Activated T-cell treated with anti-CD3 and anti-CD28 coated beads for 1 hour (primary cell): Measurements from ENCODE around the gene P4HA3.
"Not testable (repeated sequence)": the region's sequence is repeated elsewhere in the genome, so short reads cannot be mapped to it uniquely, and the experiment has no call there.

ENCODE experiments used
- DNase-seq: peaks from one replicate; pipeline ENCODE4 v3.0.0-alpha.2; 2020; ENCODE audit warnings: low read depth

The P4HA3 gene

GRCh38 chr11:74311352-74311926 is at the start of gene P4HA3:
P4HA3 (minus strand) TSS chr11:74311640; CDS start chr11:74311611, 29 bp downstream.
- DNase-seq = peak; percentile 25

DNA sequence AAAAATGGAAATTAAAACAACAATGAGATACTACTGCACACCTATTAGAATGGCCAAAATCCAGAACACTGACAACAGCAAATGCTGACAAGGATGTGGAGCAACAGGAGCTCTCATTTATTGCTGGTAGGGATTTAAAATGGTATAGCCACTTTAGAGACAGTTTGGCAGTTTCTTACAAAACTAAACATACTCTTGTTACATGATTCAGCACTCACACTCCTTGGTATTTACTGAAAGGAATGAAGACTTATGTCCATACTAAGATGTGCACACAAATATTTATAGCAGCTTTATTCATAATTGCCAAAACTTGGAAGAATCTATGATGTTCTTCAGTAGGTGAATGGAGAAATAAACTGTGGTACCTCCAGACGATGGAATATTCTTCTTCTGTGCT is 46.0 kb upstream of the P4HA3 start:
- DNase-seq = no peak

GRCh38 chr11:74355626-74356025 is 44.2 kb upstream of the P4HA3 start:
- no peak for DNase-seq

GRCh38 chr11:74354036-74354435 is 42.6 kb upstream of the P4HA3 start:
- DNase-seq = no peak

DNA sequence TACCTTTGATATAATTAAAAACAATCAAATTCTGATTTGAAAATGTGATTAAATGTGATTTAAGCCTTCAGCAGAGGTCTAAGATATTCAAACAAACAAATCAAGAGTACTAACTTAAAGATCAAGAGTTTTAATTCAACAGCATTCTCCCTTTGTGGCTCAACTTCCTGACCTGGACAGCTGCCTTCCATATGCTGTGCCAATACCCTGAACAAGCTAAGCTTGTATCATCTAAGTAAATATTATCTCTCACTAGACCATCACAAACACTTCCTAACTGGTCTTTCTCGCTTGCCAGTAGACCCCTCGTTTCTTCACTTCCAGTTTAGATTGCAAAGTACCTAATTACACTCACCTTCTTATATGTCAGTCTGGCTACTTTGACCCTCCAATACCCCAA is 35.9 kb upstream of the P4HA3 start:
- no peak for DNase-seq

DNA sequence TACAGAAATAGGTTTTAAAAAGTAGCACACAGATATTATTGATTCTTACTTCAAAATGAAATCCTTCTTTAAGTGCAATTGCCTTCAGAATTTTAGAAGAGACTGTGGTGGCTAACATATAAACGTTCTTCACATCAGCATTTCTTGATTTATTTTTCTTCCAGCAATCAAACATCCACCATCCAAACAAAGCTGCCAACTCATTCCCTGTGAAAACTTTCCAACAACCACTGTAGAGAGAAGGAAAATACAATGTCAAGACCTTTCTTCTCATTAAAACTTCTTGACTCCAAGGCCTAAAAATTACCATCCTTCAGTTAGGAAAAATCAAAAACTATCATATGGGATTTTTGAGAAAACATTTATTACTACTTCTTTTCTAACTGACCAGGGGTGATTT is 34.0 kb upstream of the P4HA3 start:
- DNase-seq = no peak

DNA sequence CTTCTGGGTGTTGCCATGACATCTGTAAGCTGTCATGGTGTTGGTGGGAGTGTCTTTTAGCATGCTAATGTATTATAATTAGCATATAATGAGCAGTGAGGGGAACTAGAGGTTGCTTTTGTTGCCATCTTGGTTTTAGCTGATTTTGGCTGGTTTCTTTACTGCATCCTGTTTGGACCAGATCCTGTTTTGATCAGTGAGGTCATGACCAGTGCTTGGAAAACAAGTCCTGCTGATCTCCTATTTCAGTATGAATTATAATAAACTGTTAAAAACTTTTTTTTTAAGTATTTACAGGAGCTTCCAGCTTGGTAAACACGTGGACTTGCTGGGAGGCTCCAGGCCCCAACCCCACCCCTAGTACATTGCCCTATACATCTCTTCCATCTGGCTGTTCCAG is 30.5 kb upstream of the P4HA3 start:
- DNase-seq = no peak

DNA sequence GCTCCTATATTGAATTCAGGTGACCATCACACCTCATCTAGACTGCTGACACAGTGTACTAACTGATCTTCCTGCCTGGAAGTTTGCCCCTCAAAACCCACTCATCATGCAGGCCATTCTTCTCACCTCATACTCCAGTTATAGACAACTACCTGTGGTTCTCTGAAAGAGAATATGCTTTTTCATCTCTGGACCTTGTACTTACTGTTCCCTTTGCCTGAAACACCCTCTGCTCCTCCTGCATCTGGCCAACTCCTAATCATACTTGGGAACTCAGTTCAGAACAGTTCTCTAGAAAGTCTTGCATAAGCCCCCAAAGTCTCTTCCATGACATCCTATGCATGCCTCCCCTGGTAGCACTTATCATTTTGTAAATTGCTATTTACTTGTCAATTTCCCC is 28.2 kb upstream of the P4HA3 start:
- no peak for DNase-seq

DNA sequence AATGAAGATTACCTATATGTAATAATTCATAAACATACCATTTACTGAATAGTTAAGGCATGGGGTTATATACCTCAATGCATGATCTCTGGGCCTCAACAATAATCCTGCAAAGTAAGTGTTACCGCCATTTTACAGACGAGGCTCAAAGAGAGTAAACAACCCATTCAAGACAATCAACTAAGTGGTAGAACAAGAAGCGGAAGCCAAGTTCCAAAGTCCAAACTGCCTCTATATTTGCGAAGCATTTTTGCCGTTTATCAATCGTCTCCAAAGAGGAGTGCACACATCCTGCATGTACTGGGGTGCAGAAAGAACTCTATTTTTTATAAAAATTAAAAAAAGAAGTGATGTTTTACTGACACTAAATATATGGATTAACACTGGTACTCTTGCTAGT is 27.5 kb upstream of the P4HA3 start:
- no peak for DNase-seq

DNA sequence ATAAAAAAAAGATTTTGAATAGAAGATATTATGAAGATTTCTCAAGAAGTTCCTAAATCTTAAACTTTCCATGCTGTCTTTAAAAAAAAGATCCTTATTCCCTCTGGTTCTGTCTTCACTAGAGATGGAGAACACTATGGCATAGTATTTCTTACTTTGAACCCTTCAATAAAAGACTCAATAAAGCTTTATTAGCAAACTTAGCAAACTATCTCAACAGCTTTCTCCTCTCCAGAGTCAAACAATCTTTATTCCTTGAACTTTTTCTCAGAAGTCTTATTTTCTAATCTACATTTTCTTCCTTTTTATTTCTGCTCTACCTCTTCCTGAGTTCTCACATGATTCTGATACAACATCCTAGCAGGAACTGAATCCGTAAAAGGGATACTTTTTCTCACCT is 21.8 kb upstream of the P4HA3 start:
- DNase-seq = no peak

GRCh38 chr11:74332291-74332690 is 20.9 kb upstream of the P4HA3 start:
- no peak for DNase-seq

DNA sequence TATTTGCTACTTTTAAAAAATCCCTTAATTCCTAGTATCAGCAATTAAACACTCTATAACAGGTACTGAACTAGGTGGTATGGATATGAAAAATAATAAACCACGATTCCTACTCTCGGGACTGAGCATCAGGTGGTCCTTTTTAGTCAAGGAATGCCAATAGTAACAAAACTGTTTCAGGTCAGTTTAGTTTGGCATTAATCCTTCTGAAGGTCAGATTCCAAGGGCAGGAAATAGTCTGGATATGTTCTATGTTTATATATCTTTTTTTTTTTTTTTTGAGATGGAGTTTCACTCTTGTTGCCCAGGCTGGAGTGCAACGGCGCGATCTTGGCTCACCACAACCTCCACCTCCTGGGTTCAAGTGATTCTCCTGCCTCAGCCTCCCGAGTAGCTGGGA is 19.6 kb upstream of the P4HA3 start:
- DNase-seq = not testable (repeated sequence)

DNA sequence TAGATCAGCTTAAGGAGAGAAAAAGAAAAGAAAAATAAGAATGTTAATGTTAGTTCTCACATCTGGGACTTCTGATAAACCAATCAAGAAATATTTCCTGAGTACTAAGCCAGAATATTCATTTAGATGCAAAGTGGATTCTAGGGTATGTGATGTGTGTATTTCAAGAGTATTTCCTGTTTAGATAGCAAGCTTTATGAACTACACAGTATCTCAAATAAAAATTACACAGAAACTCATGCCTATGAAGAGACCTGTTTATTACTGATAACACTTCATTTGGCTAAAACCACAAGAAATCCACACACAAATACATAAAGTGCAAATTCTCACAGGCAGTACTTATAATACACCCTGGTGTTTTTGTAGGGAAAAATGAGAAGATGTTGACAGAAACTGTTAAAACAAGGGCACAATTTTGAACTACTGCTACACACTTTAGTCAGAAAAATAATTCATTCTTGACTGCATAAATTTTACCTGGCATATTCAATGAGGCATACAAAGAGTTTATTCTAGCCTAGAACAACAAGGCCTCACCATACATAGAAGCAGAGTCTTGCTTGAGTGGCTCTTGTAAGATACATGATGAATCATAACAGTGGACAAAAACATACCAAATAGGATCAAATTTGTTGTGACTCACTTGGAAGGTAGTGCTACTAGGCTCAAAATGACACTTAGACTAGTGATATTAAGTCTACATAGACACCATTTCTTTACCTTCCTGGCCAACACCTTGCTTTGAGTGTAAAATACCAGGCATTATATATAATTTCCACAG is 18.8 kb upstream of the P4HA3 start:
- DNase-seq = no peak

DNA sequence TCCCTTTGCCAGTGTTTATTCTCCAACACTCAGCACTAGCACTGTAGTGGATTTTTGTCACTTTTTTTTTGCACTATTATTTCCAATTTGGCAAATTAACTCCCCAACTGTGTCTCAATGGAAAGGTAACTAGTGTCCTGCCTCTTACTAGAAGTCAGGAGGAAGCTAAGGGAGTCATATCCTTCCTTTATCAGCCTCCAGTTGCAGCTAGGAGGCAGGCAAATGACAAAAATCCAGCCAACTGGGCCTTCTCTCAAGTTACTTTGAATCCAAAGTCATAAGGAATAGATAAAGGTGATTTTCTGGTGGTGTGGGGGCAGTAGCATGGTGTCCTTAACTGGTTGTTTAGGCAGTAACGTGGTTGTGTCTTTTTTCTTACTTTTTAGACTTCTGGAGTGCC is 15.6 kb upstream of the P4HA3 start:
- no peak for DNase-seq

- DNase-seq = no peak
Measured at GRCh38 chr11:74326665-74327064, 15.2 kb upstream of the P4HA3 start.

DNA sequence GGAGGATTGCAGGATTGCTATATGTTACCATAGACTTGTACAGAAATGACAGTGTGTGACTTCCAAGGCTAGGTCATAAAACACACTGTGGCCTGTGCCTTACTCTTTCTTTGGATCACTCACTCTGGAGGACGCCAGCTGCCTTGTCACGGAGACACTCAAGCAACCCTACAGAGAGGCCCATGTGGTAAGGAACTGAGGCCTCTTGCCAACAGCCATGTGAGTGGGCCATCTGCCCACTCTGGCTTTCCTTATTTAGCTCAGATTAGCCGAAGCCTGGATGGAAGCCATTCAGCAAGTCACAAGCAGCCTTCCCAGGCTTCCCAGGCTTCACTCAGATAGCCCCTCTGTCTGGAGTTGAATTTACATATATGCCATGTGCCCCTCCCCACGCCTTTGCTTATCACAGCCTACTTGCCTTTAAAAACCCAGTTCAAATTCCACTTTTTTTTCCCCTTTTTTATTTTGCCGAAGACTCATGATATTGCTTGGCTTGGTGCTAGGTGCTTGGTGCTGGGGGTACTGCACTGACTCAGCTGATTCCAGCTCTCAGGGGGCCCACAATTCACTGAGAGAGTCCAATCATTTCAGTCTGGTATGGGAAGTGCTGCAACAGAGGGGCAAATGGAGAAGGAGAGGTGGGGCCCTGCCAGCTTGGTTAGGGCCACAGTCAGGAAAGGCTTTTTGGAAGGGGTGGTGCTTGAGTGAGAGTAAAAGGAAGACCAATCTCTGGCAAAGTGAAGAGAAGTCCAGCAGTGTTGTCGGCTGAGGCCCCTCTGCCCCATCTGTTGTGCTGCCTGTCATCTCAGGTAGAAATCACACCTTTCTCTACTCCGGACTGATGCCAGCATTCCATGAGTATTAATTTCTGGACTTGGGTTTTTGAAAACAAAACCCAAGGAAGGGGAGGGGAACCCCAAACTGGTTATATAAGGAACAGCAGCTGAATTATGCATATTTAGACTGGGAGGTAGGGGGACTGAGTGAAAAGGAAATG is 14.5 kb upstream of the P4HA3 start:
- no peak for DNase-seq

- DNase-seq = no peak
Measured at GRCh38 chr11:74322667-74323066, 11.2 kb upstream of the P4HA3 start.

GRCh38 chr11:74321487-74322188 is 10.2 kb upstream of the P4HA3 start:
- no peak for DNase-seq

GRCh38 chr11:74320538-74320937 is 9.1 kb upstream of the P4HA3 start:
- DNase-seq = no peak

- no peak for DNase-seq
Measured at GRCh38 chr11:74319139-74319816, 7.8 kb upstream of the P4HA3 start.

DNA sequence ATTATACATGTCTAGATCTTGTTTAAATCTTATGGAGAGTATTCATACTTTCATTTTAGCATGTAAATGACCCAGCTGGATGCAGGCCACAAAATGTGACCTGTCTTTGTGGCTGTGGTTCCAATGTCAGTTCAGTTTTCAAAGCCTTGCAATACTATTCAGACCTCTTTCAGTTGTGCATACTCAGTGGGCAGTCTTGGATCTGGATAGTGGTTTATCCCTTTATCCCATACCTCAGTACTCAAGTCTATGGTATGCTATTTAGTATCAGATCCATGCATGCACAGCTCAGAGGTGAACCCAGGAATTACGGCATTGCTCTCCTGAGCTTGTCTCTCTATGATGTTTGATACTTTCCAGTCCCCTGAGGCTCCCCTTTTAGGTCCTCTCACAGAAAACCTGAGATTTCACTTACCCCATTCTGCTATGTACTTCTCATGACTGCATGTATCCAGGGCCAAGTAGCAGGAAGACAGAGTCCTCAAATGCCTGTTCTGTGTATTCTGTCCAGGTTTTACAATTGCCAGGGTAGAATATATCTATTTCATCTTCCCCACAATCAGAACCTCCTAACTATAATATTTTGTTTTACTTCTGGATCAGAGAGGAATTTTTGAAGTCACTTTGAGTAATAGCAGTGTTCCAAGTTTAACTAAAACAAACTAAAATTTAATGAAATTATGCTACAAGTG is 6.9 kb upstream of the P4HA3 start:
- DNase-seq = no peak
